Subcutaneous abdominal adipose tissue (tissue), 5 donors: ENCODE data around the gene MMP15.

Source experiments
- H3K27ac ChIP-seq: one replicate; pipeline ENCODE4 v1.7.0; 2013; ENCODE audit warnings: low read depth, mild to moderate bottlenecking, inconsistent platforms, low read length, moderate library complexity
- H3K27me3 ChIP-seq, 5 donors: one replicate each; pipeline ENCODE4 v1.7.0; 2013; ENCODE audit warnings: low read length in 5 of 5, inconsistent platforms in 1 of 5; ENCODE audit not compliant: control insufficient read depth in 5 of 5, insufficient read depth in 4 of 5
- H3K36me3 ChIP-seq, 5 donors: one replicate each; pipeline ENCODE4 v1.7.0; 2013; ENCODE audit warnings: low read length in 5 of 5; ENCODE audit not compliant: control insufficient read depth in 5 of 5, insufficient read depth in 5 of 5
- H3K4me1 ChIP-seq, 5 donors: one replicate each; pipeline ENCODE4 v1.7.0; 2013; ENCODE audit warnings: low read length in 5 of 5, mild to moderate bottlenecking in 3 of 5, moderate library complexity in 1 of 5; ENCODE audit not compliant: control insufficient read depth in 5 of 5, insufficient read depth in 5 of 5
- H3K4me3 ChIP-seq, 5 donors: one replicate each; pipeline ENCODE4 v1.7.0; 2013; ENCODE audit warnings: low read length in 5 of 5, low read depth in 1 of 5
- H3K9ac ChIP-seq, 5 donors: one replicate each; pipeline ENCODE4 v1.7.0; 2013; ENCODE audit warnings: low read length in 5 of 5, mild to moderate bottlenecking in 4 of 5, moderate library complexity in 3 of 5
- H3K9me3 ChIP-seq, 5 donors: one replicate each; pipeline ENCODE4 v1.7.0; 2013; ENCODE audit warnings: low read length in 5 of 5; ENCODE audit not compliant: control insufficient read depth in 5 of 5
- donor health status: healthy.
- donor health status: healthy.
- donor health status: healthy.
- donor health status: healthy.
- donor health status: healthy.

MMP15 gene

GRCh38 chr16:58096249-58096648 is 70.7 kb downstream of the MMP15 start:
- Histone ChIP-seq H3K4me1 (peaks cover 0 to 27% (median 13%) of the 10 kb centered on the region in 5 donors), H3K4me3 (no peak overlapping the region), H3K27me3 (no peaks in the 10 kb centered on the region), H3K36me3 (no peaks in the 10 kb centered on the region), H3K9ac (no peak overlapping the region), H3K27ac (no peak overlapping the region), H3K9me3 (no peaks in the 10 kb centered on the region)
